ENCODE data around the gene PPP3CA.

The PPP3CA gene

DNA sequence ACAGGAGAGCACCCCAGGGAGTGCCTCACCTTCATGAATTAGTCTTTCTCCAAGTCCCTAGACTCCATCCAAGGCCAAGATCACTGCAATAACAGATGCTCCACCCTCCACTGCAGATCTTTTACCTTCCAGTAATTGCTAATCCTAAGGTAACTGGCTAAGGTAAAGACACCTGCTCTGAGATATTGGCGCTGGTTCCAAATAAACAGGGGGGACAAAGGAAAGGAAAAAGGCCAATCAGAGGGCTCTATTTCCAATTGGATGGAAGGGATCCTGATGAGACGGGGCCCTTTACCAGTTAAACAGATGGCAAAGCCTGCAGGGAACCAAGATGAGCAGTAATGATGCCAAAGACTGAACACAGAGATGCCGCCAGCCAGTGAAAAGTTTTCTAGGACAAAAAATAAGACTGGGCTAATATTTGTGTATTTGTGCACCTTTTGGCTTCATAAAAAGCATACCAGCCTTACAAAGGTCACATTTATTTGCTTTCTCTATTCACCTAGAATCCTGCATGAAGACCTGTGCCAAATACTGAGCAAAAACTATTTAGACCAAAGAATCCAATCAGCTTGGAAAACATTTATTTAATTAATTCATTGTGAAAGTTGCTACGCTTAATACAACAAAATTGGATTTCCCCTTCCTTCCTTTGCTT lies 148.5 kb downstream of the PPP3CA start:
- no peak overlapping the region for H3K9ac ChIP-seq (ENCODE audit: low read depth, low read length)
- H3K9me3 ChIP-seq (ENCODE audit: control insufficient read depth, insufficient read depth, low read length), result no peaks in the 10 kb centered on the region
- no peaks in the 10 kb centered on the region for H3K27me3 ChIP-seq (ENCODE audit: control insufficient read depth, insufficient read depth, low read length)
- peaks cover 4% of the 10 kb centered on the region for H3K4me1 ChIP-seq (ENCODE audit: control insufficient read depth, insufficient read depth, low read length)
- H3K36me3 ChIP-seq (ENCODE audit: control insufficient read depth, insufficient read depth, low read length), result no peaks in the 10 kb centered on the region
- no peak overlapping the region for H3K4me3 ChIP-seq (ENCODE audit: low read depth, low read length)

DNA sequence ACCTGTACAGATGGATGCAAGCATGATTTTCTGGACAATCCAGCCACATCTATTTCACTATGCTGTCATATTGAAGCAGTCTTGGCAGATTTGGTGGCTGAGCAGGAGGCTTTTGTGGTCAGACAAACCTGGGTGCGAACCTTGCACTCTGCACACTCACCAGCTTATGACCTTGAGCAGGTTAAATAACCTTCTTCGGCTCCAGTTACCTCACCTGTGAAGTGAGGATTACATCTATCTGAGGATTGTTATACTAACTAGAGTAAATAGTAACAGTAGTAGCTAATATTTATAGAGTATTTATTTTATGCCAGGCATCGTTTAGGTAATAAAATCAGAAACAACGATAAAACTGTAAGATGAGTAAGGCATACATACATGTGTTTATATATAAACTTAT lies 150.0 kb downstream of the PPP3CA start:
- Histone ChIP-seq H3K9me3 (ENCODE audit: control insufficient read depth, insufficient read depth, low read length) (no peaks in the 10 kb centered on the region), H3K9ac (ENCODE audit: low read depth, low read length) (no peak overlapping the region), H3K4me1 (ENCODE audit: control insufficient read depth, insufficient read depth, low read length) (peaks cover 4% of the 10 kb centered on the region), H3K4me3 (ENCODE audit: low read depth, low read length) (no peak overlapping the region), H3K36me3 (ENCODE audit: control insufficient read depth, insufficient read depth, low read length) (no peaks in the 10 kb centered on the region), H3K27me3 (ENCODE audit: control insufficient read depth, insufficient read depth, low read length) (no peaks in the 10 kb centered on the region)

DNA sequence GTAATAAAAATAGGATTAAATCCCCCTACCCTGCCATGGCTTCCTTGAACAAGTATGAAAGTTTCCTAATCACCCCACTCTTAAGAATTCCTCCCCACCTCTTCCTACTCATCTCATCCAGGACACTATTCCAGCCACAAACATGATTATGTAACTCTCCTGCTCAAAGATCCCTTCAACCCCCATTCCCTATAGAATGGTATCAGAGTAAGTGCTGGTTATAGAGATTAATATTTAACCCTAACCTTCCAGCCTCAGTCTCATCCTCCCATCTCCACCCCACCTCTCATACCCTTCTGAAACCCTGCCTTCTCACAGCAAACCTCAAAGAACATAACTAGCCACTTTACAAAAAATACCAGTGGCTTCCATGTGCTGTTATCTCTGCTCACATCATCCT lies 155.1 kb downstream of the PPP3CA start:
- H3K4me1 ChIP-seq (ENCODE audit: control insufficient read depth, insufficient read depth, low read length), result peaks cover 13% of the 10 kb centered on the region
- H3K4me3 ChIP-seq (ENCODE audit: low read depth, low read length), result no peak overlapping the region
- no peaks in the 10 kb centered on the region for H3K9me3 ChIP-seq (ENCODE audit: control insufficient read depth, insufficient read depth, low read length)
- no peaks in the 10 kb centered on the region for H3K36me3 ChIP-seq (ENCODE audit: control insufficient read depth, insufficient read depth, low read length)
- H3K27me3 ChIP-seq (ENCODE audit: control insufficient read depth, insufficient read depth, low read length), result no peaks in the 10 kb centered on the region
- no peak overlapping the region for H3K9ac ChIP-seq (ENCODE audit: low read depth, low read length)

DNA sequence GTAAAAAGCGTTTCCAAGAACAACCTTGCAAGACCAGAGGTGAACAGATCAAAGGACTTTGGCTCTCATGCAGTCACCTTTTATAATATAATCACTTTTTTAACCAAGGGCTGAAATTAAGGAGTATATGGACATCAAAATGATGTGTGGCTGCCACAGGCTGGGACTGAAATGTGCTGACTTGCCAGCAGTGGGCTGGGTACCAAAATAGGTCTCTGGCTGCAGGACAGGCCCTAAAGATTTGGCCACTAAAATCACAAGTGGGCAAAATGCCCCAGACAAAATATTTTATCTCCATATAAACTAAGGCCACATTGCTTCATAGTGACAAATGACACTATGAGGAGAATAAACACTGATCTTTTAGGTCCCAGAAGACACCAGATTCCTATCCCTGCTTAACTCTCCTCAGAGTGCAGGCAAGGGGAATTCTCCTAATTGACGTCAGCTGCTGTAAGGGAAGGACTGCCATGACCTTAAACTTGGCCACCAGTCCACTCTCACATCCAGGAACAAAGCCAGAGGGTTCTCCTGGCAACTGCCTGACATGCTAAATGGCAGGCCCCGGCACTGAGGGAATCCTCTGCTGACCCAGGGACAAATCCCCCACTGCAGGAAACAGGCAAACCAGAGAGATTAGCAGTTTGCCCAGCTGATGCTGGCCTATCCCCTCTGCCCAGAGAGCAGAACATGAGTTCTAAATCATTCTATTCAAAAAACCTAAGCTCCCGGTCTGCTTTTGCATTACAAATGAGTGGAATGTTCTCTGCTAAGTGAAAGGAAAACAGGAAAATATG lies 155.8 kb downstream of the PPP3CA start:
- no peaks in the 10 kb centered on the region for H3K36me3 ChIP-seq (ENCODE audit: control insufficient read depth, insufficient read depth, low read length)
- H3K4me3 ChIP-seq (ENCODE audit: low read depth, low read length), result no peak overlapping the region
- no peak overlapping the region for H3K9ac ChIP-seq (ENCODE audit: low read depth, low read length)

GRCh38 chr4:101190751-101191150 lies 156.6 kb downstream of the PPP3CA start:
- no peak overlapping the region for H3K9ac ChIP-seq (ENCODE audit: low read depth, low read length)
- no peaks in the 10 kb centered on the region for H3K27me3 ChIP-seq (ENCODE audit: control insufficient read depth, insufficient read depth, low read length)
- H3K9me3 ChIP-seq (ENCODE audit: control insufficient read depth, insufficient read depth, low read length), result no peaks in the 10 kb centered on the region
- H3K4me3 ChIP-seq (ENCODE audit: low read depth, low read length), result no peak overlapping the region
- no peaks in the 10 kb centered on the region for H3K36me3 ChIP-seq (ENCODE audit: control insufficient read depth, insufficient read depth, low read length)
- H3K4me1 ChIP-seq (ENCODE audit: control insufficient read depth, insufficient read depth, low read length), result peaks cover 13% of the 10 kb centered on the region

More for the DNA sequence above, 155.8 kb downstream of the PPP3CA start:
- H3K27me3 ChIP-seq (ENCODE audit: control insufficient read depth, insufficient read depth, low read length), result no peaks in the 10 kb centered on the region
- H3K4me1 ChIP-seq (ENCODE audit: control insufficient read depth, insufficient read depth, low read length), result peaks cover 13% of the 10 kb centered on the region
- H3K9me3 ChIP-seq (ENCODE audit: control insufficient read depth, insufficient read depth, low read length), result no peaks in the 10 kb centered on the region

DNA sequence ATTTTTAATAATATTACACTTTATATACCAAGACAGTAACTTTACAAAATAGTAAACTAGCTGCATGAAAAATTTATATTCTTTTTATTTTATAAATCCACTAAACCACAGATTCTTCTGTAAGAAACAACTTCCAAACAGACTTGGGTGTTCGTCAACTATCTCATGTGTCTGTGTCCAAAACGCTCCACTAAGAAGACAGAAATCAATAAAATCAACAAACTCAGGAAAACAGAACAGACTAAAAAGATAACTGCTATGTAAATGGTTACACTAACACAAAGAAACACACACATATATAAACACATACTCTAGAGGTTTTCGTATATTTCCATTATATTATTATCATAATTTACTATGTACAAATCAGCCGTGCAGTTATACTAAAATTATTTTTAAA lies 158.4 kb downstream of the PPP3CA start:
- no peaks in the 10 kb centered on the region for H3K36me3 ChIP-seq (ENCODE audit: control insufficient read depth, insufficient read depth, low read length)
- no peaks in the 10 kb centered on the region for H3K9me3 ChIP-seq (ENCODE audit: control insufficient read depth, insufficient read depth, low read length)
- H3K4me3 ChIP-seq (ENCODE audit: low read depth, low read length), result no peak overlapping the region
- no peak overlapping the region for H3K9ac ChIP-seq (ENCODE audit: low read depth, low read length)
- no peaks in the 10 kb centered on the region for H3K27me3 ChIP-seq (ENCODE audit: control insufficient read depth, insufficient read depth, low read length)
- peaks cover 13% of the 10 kb centered on the region for H3K4me1 ChIP-seq (ENCODE audit: control insufficient read depth, insufficient read depth, low read length)

GRCh38 chr4:101187841-101188240 lies 159.5 kb downstream of the PPP3CA start:
- no peaks in the 10 kb centered on the region for H3K9me3 ChIP-seq (ENCODE audit: control insufficient read depth, insufficient read depth, low read length)
- H3K4me3 ChIP-seq (ENCODE audit: low read depth, low read length), result no peak overlapping the region
- H3K36me3 ChIP-seq (ENCODE audit: control insufficient read depth, insufficient read depth, low read length), result no peaks in the 10 kb centered on the region
- H3K4me1 ChIP-seq (ENCODE audit: control insufficient read depth, insufficient read depth, low read length), result peaks cover 13% of the 10 kb centered on the region
- H3K27me3 ChIP-seq (ENCODE audit: control insufficient read depth, insufficient read depth, low read length), result no peaks in the 10 kb centered on the region
- H3K9ac ChIP-seq (ENCODE audit: low read depth, low read length), result no peak overlapping the region

- Histone ChIP-seq H3K9me3 (ENCODE audit: control insufficient read depth, insufficient read depth, low read length) (no peaks in the 10 kb centered on the region), H3K4me1 (ENCODE audit: control insufficient read depth, insufficient read depth, low read length) (peaks cover 6% of the 10 kb centered on the region), H3K9ac (ENCODE audit: low read depth, low read length) (no peak overlapping the region), H3K27me3 (ENCODE audit: control insufficient read depth, insufficient read depth, low read length) (no peaks in the 10 kb centered on the region), H3K36me3 (ENCODE audit: control insufficient read depth, insufficient read depth, low read length) (no peaks in the 10 kb centered on the region), H3K4me3 (ENCODE audit: low read depth, low read length) (no peak overlapping the region)
Observed at GRCh38 chr4:101186567-101187184, 160.7 kb downstream of the PPP3CA start.

GRCh38 chr4:101184668-101185067 lies 162.7 kb downstream of the PPP3CA start:
- Histone ChIP-seq H3K27me3 (ENCODE audit: control insufficient read depth, insufficient read depth, low read length) (no peaks in the 10 kb centered on the region), H3K4me3 (ENCODE audit: low read depth, low read length) (no peak overlapping the region), H3K4me1 (ENCODE audit: control insufficient read depth, insufficient read depth, low read length) (peaks cover 3% of the 10 kb centered on the region), H3K36me3 (ENCODE audit: control insufficient read depth, insufficient read depth, low read length) (no peaks in the 10 kb centered on the region), H3K9me3 (ENCODE audit: control insufficient read depth, insufficient read depth, low read length) (no peaks in the 10 kb centered on the region), H3K9ac (ENCODE audit: low read depth, low read length) (no peak overlapping the region)

DNA sequence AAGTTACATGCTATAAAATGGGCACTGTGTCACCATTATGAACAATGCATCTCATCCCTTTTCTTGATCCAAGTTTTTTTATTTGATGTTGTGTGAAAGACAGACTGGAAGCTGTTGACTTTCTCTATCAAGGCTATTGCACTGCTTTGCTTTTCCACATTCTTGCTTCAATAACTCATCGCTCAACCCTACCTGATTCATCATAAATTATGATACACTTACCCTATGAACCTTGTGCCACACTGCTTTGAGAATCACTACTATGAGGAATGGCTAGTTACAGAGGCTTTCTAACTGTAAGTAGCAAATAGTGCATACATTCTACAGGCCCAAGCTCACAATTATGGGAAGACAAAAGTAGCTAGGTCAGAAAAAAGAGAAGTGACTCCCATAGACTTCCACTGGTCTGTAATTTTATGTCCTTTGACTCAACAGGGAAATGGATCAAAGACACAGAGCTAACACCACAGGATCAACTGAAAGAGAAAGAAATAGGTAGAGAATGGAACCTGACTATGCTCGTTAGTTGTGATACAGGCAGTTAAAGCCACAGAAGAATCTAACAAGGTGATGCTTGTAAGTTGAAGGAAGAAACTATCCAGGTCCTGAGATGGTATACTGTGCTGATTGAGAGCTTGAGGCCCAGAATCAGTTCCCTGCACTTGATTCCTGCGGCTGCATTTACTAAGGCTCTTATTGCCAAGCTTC lies 163.5 kb downstream of the PPP3CA start:
- Histone ChIP-seq H3K4me1 (ENCODE audit: control insufficient read depth, insufficient read depth, low read length) (peaks cover 3% of the 10 kb centered on the region), H3K9ac (ENCODE audit: low read depth, low read length) (no peak overlapping the region), H3K36me3 (ENCODE audit: control insufficient read depth, insufficient read depth, low read length) (no peaks in the 10 kb centered on the region), H3K4me3 (ENCODE audit: low read depth, low read length) (no peak overlapping the region), H3K27me3 (ENCODE audit: control insufficient read depth, insufficient read depth, low read length) (no peaks in the 10 kb centered on the region), H3K9me3 (ENCODE audit: control insufficient read depth, insufficient read depth, low read length) (no peaks in the 10 kb centered on the region)

- Histone ChIP-seq H3K9me3 (ENCODE audit: control insufficient read depth, insufficient read depth, low read length) (no peaks in the 10 kb centered on the region), H3K36me3 (ENCODE audit: control insufficient read depth, insufficient read depth, low read length) (no peaks in the 10 kb centered on the region), H3K27me3 (ENCODE audit: control insufficient read depth, insufficient read depth, low read length) (no peaks in the 10 kb centered on the region), H3K4me1 (ENCODE audit: control insufficient read depth, insufficient read depth, low read length) (peaks cover 3% of the 10 kb centered on the region), H3K4me3 (ENCODE audit: low read depth, low read length) (no peak overlapping the region), H3K9ac (ENCODE audit: low read depth, low read length) (no peak overlapping the region)
Observed at GRCh38 chr4:101183221-101183620, 164.1 kb downstream of the PPP3CA start.
